ENCODE measurements around the gene IDH3G.
"Not testable (repeated sequence)": the region's sequence is repeated elsewhere in the genome, so short reads cannot be mapped to it uniquely, and the experiment has no call there.

Gene IDH3G

DNA sequence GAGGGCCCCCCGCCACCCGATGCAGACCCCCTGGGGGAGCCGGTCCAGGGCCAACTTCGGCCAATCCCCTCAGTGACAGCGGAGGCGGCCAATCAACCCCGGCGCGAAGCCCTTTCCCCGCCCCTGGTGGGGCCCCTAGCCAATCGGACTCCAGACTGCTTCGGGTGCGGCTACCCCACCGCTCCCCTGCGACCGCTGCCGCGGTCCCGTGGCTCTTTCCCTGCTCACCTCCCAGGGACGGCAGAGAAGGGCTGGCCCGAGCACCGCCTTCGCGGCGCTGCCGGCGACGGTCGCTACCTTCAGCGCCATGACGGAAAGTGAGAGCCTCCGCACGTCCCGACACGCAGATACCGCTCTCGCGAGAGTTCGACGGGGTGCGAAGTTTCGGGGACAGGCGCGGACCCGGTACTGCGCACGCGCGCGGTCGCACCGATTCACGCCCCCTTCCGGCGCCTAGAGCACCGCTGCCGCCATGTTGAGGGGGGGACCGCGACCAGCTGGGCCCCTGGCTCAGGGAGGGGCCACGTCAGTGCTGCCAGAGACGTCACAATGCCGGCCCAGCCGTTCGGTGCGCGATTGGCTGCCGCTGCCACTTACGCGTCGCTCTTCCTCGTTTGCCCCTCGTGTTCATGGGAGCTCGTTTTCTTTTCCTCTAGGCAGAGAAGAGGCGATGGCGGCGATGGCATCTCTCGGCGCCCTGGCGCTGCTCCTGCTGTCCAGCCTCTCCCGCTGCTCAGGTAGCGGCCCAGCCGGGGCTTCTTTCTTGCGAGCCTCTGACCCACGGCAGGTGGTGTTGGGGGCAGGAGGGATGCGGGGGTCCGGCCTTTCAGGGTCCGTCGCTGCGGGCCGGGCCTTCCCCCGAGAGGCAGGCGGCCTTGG lies at the start of gene IDH3G, which contains the start of gene SSR4:
Gene IDH3G (minus strand): TSS at position 358 of the 879 bp plus-strand sequence. CDS start 49 bp downstream, at position 309.
Gene SSR4 (plus strand): TSS at position 651 of the 879 bp plus-strand sequence. CDS start 20 bp downstream, at position 671.
- DNase-seq = peak; percentile 96

DNA sequence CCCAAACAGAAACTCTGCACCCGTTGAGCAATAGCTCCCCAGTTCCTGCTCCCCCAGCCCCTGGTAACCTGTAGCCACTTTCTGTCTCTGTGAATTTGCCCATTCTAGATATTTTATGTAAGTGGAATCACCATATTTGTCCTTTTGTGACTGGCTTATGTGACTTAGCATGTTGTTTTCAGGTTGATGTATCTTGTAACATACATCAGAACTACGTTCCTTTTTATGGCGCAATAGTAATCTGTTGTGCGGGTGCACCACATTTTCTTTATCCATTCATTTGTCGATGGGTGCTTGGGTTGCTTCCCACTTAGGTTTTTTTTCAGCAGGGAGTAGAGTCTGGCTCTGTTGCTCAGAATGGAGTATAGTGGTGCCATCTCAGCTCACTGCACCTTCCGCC lies 42.7 kb upstream of the IDH3G start:
- DNase-seq = no peak

DNA sequence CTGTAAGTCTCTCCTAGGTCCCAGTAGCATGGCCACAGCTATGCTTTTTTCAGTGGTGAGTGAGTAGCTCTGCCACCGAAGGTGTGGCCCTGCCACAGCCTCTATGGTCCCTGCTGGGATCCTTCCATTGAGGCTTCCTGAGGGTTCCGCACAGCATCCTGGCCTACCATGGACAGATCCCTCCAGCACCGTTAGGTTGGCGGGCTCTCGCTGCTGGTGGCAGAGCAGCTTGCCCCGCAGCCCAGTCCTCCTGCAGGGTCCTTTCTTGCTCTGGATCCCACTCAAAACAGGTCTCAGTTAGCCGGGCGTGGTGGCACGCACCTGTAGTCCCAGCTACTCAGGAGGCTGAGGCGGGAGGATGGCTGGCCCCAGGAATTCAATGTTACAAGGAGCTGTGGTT lies 38.6 kb upstream of the IDH3G start:
- no peak for DNase-seq

DNA sequence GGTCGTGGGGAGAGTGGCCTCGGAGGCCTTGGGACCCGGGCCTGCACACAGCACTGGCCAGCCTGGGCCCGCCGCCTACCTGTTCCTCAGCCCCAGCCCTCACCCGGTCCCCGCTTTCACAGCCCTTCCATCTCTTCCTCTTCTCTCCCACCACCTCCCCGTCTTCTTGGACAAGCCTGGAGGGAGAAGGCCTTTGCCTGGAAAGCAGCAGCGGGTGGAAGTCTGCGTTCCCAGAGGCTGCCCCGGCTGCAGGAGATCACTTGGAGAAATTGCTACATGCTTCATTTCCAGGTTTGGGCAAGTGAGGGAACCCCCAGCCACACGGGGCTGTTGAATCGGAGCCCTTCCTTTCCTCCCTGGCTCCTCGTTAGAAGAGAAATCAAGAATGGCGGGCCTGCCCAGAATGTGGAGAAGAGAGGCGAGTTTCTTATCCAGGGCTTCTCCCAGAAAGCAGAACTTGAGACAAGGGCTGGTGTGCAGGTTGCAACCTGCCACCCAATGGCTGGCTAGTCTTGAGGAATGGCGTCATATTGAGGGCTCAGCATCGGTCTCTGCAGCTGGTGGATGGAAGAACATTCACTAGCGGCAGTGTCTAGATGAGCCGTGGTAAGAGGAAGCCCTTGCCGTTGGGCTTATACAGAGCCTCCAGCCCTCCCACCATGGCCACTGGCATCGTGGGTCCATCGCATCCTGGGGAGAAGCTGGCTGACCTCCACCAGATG lies 37.4 kb upstream of the IDH3G start:
- no peak for DNase-seq

DNA sequence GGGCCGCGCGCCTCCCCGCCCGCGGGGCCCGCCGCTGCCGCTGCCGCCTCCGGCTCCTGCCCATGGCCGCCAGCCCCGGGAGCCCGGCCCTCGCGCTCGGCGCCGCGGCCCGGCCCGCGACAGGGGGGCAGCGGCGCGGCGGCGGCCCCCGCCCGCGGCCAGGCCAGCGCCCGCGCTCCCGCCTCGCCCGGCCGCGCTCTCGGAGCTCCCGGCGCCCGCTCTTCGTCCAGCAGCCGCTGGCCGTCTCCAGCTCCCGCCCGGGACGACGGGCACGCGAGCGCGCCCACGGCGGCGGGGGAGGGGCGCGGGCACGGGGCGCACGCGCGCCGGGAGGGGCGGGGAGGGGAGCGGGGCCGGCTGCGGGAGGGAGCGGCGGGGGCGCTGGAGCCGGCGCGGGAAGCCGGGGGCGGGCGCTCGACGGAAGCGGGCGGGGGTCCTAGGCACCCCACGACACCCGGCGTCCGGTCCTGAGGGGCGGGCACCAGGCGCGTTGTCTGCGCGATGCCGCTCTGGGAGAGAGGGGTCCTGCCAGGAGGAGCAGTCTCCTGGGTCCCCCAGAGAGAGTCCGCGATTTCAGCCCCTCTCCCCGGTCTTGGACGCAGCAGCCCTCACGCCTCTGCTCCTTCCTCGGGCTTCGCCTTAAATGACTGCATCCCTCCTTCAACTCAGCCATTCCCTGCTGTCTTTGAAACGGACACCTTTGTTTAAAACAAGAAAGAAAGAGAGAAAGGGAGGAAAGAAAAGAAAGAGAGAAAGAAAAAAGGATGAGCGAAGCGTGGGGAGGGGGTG lies 36.7 kb upstream of the IDH3G start:
- no peak for DNase-seq

DNA sequence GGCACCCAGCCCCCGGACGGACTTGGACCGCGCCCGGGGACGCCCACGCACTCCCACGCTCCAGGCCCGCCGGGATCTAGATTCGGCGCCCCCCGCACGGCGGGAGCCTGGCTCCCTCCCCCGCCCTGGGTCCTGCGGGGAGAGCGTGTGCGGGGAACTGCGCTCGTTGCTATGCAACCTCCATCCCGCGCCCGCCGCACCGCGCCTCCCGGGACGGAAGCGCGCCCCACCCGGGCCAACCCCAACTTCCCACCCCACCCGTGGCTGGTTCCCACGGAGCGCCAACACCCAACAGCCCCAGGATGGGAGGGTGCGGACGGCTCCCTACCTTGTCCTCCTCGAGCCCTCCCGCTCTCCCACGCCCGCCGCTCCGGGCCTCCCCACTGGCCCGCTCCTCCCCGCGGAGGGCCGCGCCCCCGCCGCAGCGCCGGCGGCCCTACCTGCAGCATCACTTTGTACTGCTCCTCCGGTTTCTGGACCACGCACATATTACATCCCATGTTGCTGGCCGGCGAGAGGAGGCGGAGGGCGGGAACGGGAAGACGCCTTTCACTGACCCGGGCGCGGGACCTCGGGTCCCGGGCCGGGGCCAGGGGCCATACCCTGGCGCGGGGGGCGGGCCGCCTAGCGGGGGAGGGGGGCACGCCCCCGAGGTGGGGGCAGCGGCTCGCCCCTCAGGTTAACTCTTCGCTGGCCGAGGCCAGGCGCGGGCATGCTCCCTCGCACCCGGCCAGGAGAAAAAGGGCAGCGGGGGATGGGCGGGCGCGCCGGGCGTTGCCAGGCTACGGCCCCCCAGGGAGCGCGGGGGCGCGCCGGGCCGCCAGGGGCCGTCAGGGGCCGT lies 35.8 kb upstream of the IDH3G start, which contains the start of gene PDZD4:
Gene PDZD4 (minus strand): TSS at position 746 of the 841 bp plus-strand sequence. CDS start 246 bp downstream, at position 500.
- DNase-seq = peak; percentile 16

DNA sequence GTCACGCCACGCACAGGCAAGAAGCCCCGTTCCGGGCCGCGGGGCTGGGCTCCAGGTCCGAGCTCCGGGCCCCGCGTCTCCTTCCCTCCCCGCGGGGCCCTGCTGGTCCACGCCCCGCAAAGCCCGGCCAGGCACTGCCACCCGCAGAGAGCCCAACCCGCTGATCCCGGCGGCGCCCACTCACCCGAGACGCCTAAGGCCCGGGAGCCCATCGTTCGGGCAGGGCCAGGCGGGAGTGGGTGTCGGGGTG lies 35.3 kb upstream of the IDH3G start:
- no peak for DNase-seq

DNA sequence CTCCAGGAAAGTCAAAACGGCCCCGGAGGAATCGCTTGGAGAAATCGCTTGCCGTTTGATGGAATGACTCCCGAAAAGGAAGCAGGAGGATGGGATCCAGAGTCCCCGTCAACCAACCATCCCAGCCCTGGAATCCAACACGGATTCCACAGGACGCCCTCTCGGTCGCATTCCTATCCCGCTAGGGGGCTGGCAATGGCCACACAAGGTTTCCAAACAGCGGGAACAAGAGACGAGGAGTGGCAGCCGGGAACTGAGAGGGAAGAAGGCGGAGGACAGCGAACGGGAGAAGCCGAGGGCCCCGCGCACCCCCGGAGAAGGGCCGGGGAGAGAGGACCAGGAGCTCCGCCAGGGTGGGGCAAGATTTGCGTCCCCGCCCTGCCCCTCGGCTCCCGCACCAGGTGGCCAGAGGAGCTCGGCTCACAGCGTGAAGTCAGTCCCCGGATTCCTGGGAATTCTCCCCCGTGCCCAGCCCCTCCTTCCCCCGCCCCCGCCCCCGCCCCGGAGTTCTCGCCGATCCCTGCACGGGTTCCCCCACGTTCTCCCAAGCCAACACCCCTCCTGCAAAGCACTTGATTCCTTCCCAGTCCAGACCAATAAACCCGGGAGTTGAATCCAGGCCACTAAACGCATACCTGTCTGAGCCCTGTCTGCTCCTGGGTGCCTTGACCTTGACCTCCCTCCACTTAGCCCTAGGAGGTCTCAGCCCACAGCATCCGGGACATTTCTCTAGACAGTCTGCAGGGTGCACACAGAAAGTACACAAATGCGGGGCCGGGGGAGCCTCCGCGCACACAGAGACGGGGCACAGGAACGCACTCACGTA lies 34.8 kb upstream of the IDH3G start:
- DNase-seq = no peak

DNA sequence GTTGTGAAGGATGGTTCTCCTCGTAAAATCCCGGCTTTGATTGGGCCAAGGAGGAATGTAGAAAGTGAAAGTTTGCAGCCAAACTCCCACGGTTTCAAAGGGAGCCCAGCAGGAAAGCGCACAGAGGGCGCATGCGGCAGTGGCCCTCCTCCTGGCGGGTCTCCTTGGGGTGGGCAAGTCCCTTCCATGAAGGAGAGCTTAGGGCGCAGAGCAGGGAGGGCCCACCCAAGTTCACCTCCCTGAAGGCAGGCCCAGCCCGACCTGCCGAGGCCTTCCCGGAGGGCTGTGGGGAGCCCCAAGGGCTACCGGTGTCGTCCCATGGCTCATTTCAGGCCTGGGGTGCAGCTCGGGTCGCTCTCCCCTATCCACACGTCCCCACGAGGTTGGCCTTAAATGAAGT lies 34.1 kb upstream of the IDH3G start:
- no peak for DNase-seq

DNA sequence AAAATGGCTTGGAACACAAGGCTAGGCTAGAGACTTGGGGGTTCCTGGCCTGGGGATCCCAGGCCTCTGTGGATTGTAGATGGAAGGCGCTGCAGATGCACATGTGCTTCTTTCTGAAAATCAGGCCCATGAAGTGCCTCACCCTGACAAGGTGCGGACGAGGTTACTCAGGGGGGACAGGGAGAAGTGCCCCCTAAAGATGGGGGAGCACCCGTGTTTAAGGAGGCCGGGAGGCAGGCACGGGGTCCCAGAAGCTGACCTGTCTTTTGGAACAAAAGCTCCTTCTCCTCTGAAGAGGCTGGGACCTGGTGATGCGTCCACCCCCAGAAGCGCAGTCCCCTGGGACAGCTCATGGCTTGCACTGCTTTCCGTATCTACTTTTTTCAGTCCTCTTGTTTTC lies 33.7 kb upstream of the IDH3G start:
- DNase-seq = no peak

DNA sequence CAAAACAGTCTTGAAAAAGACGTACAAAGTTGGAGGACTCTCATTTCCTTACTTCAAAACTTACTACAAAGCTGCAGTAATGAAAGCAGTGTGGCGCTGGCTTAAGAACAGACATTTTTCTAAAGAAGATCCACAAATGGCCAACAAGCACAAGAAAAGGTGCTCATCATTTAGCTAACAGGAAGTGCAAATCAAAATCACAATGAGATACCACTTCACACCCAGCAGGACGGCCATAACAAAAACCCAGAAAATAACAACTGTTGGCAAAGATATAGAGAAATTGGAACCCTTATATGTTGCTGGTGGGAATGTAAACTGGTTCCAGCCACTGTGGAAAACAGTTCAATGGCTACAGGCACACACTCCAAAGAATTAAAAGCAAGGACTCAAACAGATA lies 32.8 kb upstream of the IDH3G start:
- no peak for DNase-seq

DNA sequence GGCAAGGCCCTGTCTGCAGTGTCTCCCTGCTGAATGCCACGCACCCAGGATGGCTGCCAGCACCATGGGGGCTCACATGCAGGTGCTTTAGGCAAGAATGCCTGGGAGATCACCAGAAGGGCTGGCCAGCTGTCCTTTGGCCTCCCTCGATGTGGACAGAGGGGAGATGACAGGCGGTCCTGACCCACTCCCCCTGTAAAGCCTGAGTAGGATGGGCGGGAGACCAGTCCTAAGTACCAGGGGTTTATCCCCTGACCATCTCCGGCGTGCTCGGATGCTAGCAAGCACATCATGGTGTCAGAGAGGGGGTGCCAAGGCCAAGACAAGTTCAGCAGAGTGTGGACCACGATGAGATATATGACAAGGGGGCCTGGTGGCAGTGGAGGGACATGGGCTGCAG lies 30.9 kb upstream of the IDH3G start:
- DNase-seq = no peak

DNA sequence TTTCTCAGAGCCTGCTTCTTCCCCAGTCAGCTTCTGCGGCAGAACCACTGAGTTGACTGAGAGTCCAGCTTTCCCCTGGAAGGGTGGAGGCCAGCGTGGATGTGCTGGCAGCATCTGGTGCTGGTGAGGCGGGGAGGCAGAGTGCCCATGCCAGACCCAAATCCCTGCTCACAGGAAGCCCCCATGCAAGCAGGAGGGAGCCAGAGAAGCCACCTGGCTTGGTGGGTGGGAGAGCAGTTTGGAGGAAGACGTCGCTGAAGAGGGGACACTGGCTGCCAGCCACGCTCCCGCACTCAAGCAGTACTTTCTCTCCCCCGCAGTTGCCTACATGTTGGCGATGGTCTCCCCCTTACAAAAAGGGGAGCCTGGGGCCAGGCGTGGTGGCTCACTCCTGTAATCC lies 30.2 kb upstream of the IDH3G start:
- no peak for DNase-seq

DNA sequence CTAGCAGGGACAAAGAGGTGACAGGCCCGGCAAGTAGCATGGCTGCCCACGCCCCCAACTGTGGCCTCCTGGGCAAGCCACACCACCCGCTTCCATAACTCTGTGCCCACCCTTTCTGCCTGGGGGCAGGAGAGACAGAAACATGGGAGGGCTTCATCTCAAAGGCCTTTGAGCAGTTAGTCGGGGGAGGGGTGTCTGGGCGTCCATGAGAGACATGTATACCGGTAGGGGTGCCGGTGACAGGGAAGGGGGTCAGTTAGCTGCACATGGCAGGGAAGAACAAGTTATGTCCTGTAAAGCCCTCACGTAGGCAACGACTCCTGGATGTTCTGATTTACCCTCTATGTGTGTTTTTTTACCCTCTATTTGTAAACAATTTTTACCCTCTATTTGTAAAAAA lies 26.9 kb upstream of the IDH3G start:
- DNase-seq = no peak

DNA sequence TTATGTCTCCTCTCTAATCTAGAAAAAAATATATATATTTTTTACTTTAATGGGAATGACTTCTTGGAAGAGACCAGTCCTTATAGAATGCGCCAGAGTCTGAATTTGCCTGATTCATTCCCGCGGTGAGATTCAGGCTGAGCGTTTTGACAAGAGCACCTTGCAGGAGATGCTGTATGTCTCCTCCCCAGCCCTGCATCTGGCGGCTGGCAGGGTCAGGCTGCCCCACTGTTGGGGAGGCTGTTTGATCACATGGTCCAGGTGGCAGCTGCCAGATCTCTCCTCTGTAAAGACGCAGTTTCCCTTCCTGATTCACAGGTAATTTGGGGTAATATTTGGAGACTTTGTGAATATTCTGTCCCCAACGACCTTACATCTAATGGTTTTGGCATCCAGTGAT lies 26.4 kb upstream of the IDH3G start:
- no peak for DNase-seq

DNA sequence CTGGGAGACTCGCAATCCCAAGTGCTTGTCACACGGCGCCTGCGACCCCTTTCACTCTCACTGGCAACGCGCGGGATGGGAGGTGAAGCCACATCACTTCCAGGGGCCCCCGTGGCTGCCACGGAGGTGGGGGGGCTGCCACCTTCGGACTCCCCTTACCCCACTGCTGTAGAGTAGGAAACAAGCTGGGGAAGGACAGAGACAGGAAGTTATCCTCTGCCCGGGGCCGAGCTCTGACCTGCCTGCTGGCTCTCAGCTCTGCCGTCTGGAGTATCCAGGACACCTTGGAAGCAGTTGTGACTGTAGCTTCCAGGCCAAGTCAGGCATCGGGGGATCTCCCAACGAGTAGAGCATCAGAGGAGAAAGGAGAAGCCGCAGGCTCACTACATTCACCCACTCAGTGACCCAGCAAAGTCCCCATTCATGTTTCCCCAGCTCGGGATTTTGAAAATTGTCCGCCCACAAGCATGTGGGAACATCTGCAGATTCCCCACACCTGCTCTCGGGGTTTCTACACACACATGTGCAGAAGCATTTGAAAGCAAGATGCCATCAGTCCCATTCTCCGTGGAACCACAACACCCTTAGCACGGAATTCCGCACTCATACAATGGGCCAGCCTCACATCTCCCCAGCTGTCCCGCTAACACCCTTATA lies 25.3 kb upstream of the IDH3G start:
- peak; percentile 17 for DNase-seq

DNA sequence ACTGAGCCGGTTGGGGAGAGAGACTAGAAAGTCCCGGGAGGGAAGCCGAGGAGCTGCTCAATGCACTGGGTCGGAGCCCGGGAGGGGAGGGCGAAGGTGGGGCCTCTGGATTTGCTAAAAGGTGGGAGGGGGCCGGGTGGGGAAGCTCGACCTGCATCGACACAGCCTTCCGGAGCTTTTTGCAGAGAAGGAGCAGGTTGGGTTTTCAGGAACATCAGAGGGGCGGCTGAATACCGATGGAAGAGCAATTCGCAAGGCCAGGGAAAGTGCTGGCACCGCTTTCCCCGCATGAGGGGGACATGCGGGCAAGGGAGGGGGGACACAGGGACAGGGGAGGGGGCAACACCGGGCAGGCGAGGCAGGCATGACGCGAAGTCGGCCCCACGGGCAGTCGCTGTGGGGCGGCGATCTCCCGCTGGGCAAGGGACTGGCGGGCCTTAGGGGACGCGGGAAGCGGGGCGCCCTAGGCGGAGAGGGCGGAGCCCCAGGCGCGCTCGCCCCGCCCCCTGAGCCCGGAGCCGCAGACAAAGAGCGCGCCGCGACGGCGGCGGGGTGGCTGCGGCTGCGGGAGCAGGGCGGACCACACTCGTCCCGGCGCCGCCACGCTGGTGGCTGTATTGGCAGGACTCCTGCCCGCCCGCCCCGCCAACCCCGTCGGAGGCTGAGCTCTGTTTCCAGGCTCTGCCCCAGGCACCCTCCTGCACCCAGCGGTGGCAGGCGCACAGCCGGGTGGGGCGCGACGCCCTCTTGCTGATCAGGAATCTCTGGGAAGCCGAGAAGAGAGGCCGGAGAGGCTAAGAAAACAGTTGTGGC lies 24.6 kb upstream of the IDH3G start:
- DNase-seq = peak; percentile 50

DNA sequence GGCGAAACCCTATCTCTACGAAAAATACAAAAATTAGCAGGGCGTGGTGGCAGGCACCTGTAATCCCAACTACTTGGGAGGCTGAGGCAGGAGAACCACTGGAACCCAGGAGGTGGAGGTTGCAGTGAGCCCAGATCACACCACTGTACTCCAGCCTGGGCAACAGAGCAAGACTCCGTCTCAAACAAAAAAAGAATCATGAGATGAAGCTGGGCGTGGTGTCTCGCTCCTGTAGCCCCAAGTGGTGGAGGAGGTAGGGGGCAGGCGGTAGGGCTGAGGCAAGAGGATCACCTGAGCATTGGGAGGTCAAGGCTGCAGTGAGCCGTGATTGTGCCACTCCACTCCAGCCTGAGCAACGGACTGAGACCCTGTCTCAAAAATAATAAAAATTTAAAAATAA lies 23.9 kb upstream of the IDH3G start:
- DNase-seq = not testable (repeated sequence)

DNA sequence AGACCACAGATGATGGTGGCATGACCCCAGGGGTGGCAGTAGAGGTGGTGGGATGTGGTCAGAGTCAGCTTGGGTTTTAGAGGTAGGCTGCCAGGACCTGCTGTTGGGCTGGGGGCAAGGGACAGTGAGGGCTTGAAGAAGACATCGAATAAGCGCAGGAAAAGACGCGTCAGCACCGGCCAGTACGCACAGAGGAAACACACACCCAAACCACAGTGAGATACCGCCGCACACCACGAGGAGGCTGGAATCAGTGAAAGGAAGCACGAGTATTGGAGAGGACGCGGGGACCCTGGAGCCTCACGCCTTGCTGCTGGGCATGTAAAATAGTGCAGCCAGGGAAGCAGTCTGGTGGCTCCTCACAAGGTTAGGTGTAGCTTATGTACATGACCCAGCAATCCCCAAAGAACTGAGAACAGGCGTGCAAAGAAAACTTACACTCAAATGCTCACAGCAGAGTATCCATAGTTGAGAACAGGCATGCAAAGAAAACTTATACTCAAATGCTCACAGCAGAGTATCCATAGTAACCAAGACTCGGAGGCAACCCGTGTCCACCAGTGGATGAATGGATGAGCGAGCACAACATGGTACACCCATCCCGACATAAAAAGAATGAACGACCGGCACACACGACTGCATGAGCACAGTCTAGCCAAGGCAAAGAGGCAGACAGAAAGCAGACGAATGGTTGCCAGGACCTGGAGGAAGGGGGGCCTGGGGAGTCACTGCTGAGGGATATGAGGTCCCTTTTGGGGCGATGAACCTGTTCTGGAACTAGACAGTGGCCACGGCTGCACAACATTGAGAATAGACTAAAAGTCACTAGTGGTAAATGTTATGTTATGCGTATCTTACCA lies 22.9 kb upstream of the IDH3G start:
- DNase-seq = no peak
